Measurements from ENCODE around the gene SYNC.
"Not testable (repeated sequence)": the region's sequence is repeated elsewhere in the genome, so short reads cannot be mapped to it uniquely, and the experiment has no call there.

SYNC gene

DNA sequence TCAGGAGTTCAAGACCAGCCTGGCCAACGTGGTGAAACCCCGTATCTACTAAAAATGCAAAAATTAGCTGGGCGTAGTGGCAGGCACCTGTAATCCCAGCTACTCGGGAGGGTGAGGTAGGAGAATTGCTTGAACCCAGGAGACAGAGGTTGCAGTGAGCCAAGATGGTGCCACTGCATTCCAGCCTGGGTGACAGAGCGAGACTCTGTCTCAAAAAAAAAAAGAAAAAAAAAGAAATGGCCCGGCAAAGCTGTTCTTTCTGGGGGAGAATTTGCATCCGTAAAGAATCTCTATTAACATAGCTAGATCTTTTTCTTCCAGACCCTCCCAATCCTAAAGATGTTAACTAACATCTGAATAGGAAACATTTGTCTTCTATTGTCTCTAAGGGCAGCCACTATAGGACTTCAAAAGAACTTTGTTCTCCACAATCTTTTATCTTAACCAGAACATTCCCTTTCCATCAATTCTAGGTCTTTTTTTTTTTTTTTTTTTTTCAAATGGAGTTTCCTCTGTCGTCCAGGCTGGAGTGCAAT lies 60.2 kb downstream of the SYNC start:
- DNase-seq (ENCODE audit: low read depth, low spot score), result not testable (repeated sequence)

DNA sequence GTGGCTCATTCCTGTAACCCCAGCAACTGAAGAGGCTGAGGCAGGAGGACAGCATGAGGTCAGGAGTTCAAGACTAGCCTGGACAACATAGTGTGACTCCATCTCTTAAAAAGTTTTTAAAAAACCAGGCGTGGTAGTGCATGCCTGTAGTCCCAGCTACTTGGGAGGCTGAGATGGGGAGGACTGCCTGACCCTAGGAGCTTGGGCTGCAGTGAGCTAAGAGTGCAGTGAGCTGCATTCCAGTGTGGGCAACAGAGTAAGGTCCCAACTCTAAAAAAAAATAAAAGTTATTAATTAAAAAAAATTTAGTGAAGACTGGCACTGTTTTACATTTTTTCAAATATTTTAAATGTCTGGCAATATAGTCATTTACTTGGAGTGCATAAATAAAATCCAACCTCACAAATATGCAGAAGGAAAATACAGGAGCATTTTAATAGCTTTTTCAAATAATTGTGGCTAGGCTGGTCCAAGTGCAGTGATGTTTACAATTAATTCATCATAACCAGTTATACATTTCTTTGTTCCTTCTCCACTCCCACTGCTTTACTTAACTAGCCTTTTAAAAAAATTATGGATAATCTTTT lies 63.0 kb downstream of the SYNC start:
- DNase-seq (ENCODE audit: low read depth, low spot score), result no peak

DNA sequence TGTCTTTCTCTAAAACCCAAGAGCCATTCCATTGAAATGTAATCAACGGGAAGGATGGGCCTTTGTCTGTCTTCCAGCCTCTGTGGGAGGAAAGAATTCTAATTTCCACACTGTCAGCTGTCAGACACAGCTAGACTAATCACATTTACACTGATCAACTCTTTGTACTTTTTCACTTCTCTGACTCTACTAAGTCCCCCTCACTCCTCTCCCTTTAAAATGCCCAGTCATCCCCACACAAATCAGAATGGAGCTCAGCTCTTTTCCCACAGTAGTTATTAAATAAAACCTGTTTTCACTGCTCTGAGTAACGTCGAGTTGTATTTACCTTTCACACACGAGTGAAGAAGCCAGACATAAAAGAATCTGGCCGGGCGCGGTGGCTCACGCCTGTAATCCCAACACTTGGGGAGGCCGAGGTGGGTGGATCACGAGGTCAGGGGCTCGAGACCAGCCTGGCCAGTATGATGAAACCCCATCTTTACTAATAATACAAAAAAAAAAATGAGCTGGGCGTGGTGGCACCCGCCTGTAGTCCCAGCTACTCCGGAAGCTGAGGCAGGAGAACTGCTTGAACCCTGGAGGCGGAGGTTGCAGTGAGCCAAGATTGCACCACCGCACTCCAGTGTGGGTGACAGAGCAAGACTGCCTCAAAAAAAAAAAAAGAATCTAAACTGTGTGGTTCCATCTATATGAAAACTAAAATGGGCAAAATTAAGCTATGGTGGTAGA lies 65.5 kb downstream of the SYNC start:
- DNase-seq (ENCODE audit: low read depth, low spot score), result no peak

DNA sequence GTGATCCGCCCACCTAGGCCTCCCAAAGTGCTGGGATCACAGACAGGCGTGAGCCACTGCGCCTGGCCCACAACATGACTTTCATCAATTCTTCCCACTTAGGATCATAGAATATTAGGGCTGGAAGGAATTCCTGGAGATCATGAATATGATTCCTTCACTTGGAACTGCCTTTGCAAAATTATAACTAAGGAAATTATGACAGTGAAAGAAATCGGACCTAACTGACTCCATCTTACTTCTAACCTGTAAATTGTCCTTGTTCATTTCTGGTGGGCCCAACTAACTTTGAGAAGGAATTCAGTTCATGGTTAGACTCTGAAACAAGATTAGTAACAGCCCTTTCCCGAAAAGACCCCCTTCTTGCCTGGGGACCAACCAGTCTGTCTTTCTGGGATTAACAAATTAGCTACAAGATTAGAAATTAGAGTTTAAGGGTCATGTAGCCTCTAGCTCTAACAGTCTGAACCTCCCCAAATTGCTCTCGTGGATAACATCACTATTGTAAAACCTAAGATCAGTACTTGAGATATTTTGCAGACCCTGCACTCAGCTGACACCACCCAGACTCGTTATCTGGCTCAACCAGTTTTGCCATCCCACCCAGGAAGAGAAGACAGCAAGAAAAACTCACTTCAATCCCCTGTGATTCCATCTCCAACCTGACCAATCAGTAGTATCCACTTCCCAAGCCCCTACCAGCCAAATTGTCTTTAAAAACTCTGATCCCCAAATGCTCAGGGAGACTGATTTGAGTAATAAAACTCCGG lies 66.9 kb downstream of the SYNC start:
- no peak for DNase-seq (ENCODE audit: low read depth, low spot score)

DNA sequence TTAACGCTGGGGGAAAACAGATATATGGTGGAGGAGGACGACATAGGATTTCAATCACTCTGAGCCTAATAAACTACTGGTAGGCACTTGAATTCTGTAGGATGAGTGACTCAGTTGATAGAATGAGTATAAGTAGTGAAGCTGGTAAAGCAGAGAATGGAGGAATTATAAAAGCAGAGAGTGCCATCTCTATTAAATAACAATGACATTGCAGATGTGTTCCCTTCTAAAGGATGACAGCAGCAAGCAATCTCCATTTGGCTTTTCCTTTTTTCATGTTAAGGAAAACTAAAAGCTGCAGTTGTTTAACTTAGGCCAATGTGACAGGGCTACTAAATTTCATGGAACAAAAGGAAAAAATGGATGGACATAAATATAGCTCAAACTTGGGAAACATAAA lies 69.7 kb downstream of the SYNC start:
- DNase-seq (ENCODE audit: low read depth, low spot score), result no peak

DNA sequence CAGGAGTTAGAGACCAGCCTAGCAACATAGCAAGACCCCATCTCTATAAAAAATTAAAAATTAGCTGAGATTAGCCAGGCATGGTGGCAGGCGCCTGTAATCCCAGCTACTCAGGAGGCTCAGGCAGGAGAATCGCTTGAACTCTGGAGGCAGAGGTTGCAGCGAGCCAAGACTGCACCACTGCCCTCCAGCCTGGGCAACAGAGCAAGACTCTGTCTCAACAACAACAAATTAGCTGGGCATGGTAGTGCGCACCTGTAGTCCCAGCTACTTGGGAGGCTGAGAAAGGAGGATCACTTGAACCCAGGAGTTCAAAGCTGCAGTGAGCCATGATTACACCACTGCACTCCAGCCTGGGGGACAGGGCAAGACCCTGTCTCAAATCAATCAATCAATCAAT lies 72.4 kb downstream of the SYNC start:
- not testable (repeated sequence) for DNase-seq (ENCODE audit: low read depth, low spot score)

Data from iPS DF 19.7 (cell line).